HEK293T (cell line): Measurements from ENCODE around the gene GPATCH4.

Experiments
- CTCF ChIA-PET: fragments of 350-600 bp; formaldehyde crosslinking; extraction: SDS; loops from one replicate; lab custom pipeline; 2021; ENCODE audit warnings: antibody characterized with exemption, inconsistent platforms; lab: Yijun Ruan, JAX
- POLR2A ChIA-PET: fragments of 350-600 bp; formaldehyde crosslinking; extraction: SDS; loops from one replicate; lab custom pipeline; 2020; ENCODE audit warnings: antibody characterized with exemption, inconsistent platforms; lab: Yijun Ruan, JAX
- DNase-seq: peaks from one replicate; pipeline ENCODE4 v3.0.0; 2012; ENCODE audit warnings: mixed read lengths; ENCODE audit errors: extremely low spot score
- ARNT ChIP-seq: fragments of 450-650 bp; IDR thresholded peaks from 2 replicates; pipeline ENCODE4 v1.6.1; 2017; ENCODE audit warnings: mild to moderate bottlenecking
- BHLHE40 ChIP-seq: fragments of 450-650 bp; IDR thresholded peaks from 2 replicates; pipeline ENCODE4 v1.6.1; 2016; ENCODE audit warnings: mild to moderate bottlenecking, moderate library complexity, borderline replicate concordance
- CTBP1 ChIP-seq: fragments of 450-650 bp; IDR thresholded peaks from 2 replicates; pipeline ENCODE4 v1.6.1; 2016; ENCODE audit warnings: borderline replicate concordance
- ELF4 ChIP-seq: fragments of 450-650 bp; IDR thresholded peaks from 2 replicates; pipeline ENCODE4 v1.6.1; 2017; ENCODE audit warnings: antibody characterized with exemption
- FOXA1 ChIP-seq: fragments of 450-650 bp; IDR thresholded peaks from 2 replicates; pipeline ENCODE4 v1.6.1; 2016; ENCODE audit warnings: mild to moderate bottlenecking
- FOXK2 ChIP-seq: fragments of 450-650 bp; IDR thresholded peaks from 2 replicates; pipeline ENCODE4 v1.6.1; 2016; ENCODE audit warnings: mild to moderate bottlenecking
- FOXM1 ChIP-seq: fragments of 450-650 bp; IDR thresholded peaks from 2 replicates; pipeline ENCODE4 v1.6.1; 2017; ENCODE audit warnings: mild to moderate bottlenecking, borderline replicate concordance
- HDGF ChIP-seq: fragments of 450-650 bp; IDR thresholded peaks from 2 replicates; pipeline ENCODE4 v1.6.1; 2017; ENCODE audit warnings: antibody characterized with exemption, borderline replicate concordance
- L3MBTL2 ChIP-seq: fragments of 450-650 bp; conservative IDR thresholded peaks from 2 replicates; pipeline ENCODE4 v1.6.1; 2016; ENCODE audit warnings: mild to moderate bottlenecking
- LEF1 ChIP-seq: fragments of 450-650 bp; IDR thresholded peaks from 2 replicates; pipeline ENCODE4 v1.6.1; 2017; ENCODE audit warnings: mild to moderate bottlenecking, borderline replicate concordance
- NFRKB ChIP-seq: fragments of 450-650 bp; IDR thresholded peaks from 2 replicates; pipeline ENCODE4 v1.6.1; 2016; ENCODE audit warnings: mild to moderate bottlenecking, moderate library complexity
- SP1 ChIP-seq: fragments of 450-650 bp; IDR thresholded peaks from 2 replicates; pipeline ENCODE4 v1.6.1; 2017
- SUZ12 ChIP-seq: fragments of 450-650 bp; IDR thresholded peaks from 2 replicates; pipeline ENCODE4 v1.6.1; 2016; ENCODE audit warnings: mild to moderate bottlenecking
- TARDBP ChIP-seq: fragments of 450-650 bp; IDR thresholded peaks from 2 replicates; pipeline ENCODE4 v1.6.1; 2016
- ZNF384 ChIP-seq: fragments of 450-650 bp; IDR thresholded peaks from 2 replicates; pipeline ENCODE4 v1.6.1; 2016
- TF ChIP-seq, protein P1 (sequence below): fragments of 450-650 bp; IDR thresholded peaks from 2 replicates; pipeline ENCODE4 v1.6.1; 2016

Gene GPATCH4

DNA sequence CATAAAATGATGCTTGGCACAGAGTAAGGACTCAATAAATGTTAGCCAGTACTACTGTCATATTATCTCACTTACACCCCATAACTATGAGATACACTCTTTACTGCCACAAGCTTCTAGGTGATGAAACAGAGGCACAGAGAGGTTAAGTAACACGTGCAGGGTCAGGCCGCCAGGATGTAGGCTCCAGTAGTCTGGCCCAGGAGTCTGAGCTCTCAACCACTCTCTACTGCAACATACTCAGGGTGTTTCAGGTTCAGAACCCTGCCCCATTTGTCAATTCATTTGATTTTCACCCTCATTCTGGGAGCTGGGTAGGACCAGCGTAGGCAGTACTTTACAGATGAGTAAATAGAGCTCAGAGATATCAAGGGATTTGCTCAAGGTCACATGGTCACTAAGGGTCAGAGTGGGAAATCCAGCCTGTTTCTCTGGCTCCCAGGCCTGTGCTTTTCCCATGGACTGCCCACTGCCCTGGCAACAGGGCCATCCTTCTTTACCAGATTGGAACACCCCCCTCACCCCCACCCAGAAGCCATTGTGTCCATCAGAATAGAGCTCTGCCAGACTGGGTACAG lies 50.1 kb downstream of the GPATCH4 start:
- POLR2A ChIA-PET, result interaction anchor here (1.1 kb wide), 1 partner anchor 11 kb away, joined by 3 read pairs; no protein-coding TSS in a partner anchor
- TF ChIP-seq ZNF384 (no peak), BHLHE40 (no peak), LEF1 (no peak), FOXK2 (no peak), HDGF (no peak), TARDBP (no peak), NFRKB (no peak), CTBP1 (no peak)
- CTCF ChIA-PET, result interaction anchor here (0.6 to 0.9 kb wide), 2 partner anchors 63 to 71 kb away, joined by 3 read pairs; no protein-coding TSS in a partner anchor
- DNase-seq, result no peak

DNA sequence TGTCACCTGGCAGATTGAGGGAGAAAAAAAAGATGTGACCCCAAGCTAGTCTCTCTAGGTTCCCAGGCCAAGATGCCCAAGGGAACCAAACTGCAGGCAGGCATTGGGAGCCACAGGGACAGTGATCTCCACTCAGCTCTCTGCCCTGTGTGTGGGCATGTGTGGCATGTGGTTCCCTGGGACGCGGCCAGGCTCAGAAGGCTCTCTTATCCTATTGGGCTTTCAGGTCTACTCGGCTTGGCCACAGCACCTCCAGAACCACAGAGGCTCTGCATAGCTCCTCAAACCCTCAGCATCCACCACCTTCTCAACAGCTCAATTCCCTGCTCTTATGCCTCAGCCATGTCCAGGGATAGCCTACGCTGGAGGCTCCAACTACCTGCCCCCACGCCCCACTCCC lies 50.9 kb downstream of the GPATCH4 start:
- no peak for DNase-seq
- ChIA-PET CTCF (no interaction called here), POLR2A (interaction anchor here (1.1 kb wide), 1 partner anchor 12 kb away, joined by 3 read pairs; no protein-coding TSS in a partner anchor)
- TF ChIP-seq ARNT (no peak), FOXA1 (no peak), FOXK2 (no peak), TARDBP (no peak), FOXM1 (no peak)
- TF ChIP-seq, protein P1, sequence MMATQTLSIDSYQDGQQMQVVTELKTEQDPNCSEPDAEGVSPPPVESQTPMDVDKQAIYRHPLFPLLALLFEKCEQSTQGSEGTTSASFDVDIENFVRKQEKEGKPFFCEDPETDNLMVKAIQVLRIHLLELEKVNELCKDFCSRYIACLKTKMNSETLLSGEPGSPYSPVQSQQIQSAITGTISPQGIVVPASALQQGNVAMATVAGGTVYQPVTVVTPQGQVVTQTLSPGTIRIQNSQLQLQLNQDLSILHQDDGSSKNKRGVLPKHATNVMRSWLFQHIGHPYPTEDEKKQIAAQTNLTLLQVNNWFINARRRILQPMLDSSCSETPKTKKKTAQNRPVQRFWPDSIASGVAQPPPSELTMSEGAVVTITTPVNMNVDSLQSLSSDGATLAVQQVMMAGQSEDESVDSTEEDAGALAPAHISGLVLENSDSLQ, result no peak

DNA sequence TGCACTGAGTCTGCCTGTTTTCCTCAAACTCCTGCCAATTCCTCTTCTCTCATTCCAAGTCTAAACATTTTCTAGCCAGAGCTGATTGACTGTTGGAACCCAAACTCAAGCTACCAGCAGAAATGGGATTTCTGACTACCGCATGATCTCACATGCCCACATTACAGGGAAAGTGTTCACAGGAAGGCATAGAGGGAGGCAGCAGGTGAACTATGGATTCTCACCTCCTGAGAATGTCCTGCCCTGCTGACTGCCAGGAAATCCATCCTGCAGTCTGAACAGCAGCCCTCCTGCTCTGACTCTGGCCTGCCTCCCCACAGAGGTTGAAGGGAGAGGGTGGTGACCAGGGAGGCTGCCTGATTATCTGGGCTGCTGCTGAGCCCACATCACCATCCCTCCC lies 51.4 kb downstream of the GPATCH4 start:
- TF ChIP-seq ELF4 (no peak), LEF1 (no peak), FOXM1 (no peak), TARDBP (no peak), L3MBTL2 (no peak), FOXK2 (no peak), HDGF (no peak), ARNT (no peak), SUZ12 (no peak), BHLHE40 (no peak), ZNF384 (no peak), CTBP1 (no peak), FOXA1 (no peak), NFRKB (no peak)
- TF ChIP-seq, protein P1, result no peak
- ChIA-PET POLR2A (no interaction called here), CTCF (no interaction called here)
- no peak for DNase-seq

DNA sequence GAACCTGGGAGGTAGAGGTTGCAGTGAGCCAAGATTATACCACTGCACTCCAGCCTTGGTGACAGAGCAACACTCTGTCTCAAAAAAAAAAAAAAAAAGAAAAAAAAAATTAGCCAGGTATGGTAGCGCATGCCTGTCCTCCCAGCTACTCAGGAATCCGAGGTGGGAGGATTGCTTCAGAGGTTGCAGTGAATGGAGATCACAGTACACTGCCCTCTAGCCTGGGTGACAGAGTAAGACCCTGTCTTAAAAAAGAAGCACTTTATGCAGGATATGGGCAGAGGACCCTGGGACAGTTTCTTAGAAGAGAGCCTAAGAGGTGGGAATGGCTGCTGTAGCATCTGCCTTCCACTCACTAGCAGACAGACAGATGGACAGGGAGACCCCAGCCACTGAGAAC lies 51.9 kb downstream of the GPATCH4 start:
- TF ChIP-seq CTBP1, result no peak
- TF ChIP-seq TARDBP, result no peak
- TF ChIP-seq NFRKB, result no peak
- no peak for TF ChIP-seq FOXM1
- no peak for TF ChIP-seq LEF1
- TF ChIP-seq HDGF, result no peak
- TF ChIP-seq ARNT, result no peak
- no peak for TF ChIP-seq BHLHE40
- TF ChIP-seq SP1, result no peak
- TF ChIP-seq SUZ12, result no peak
- no peak for TF ChIP-seq ELF4
- TF ChIP-seq, protein P1, result no peak
- TF ChIP-seq L3MBTL2, result no peak
- TF ChIP-seq ZNF384, result no peak
- no peak for TF ChIP-seq FOXA1
- no peak for TF ChIP-seq FOXK2
- CTCF ChIA-PET, result no interaction called here
- POLR2A ChIA-PET, result interaction anchor here (1.7 kb wide), 1 partner anchor 42 kb away, joined by 4 read pairs; the partner anchor contains the start of gene NAXE
- DNase-seq, result no peak

DNA sequence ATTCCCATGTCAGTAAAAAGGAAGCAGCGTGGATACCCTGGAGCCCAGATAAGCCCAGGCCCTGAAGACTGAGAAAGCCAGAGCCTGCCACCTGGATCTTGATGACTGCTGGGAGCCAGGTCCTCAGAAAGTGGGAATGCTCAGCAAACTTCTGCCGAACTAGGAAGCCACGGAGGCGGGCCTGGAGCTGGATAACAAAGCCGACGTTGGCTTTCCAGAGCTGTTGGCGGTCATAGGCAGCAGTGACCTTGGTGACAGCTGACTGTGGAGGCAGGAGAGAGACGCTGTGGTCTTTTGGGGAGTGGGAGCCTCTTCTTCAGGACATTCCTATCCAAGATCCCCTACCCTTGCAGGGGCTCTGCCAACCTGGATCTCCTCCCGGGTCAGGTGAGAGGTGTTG lies 53.3 kb downstream of the GPATCH4 start:
- ChIA-PET CTCF (no interaction called here), POLR2A (interaction anchor here (1.7 kb wide), 1 partner anchor 43 kb away, joined by 4 read pairs; the partner anchor contains the start of gene NAXE)
- no peak for DNase-seq
- TF ChIP-seq SUZ12 (no peak), FOXK2 (no peak), ELF4 (no peak), FOXM1 (no peak), LEF1 (no peak), FOXA1 (no peak), HDGF (no peak), ZNF384 (no peak), NFRKB (no peak), SP1 (no peak), TARDBP (no peak), L3MBTL2 (no peak), BHLHE40 (no peak), CTBP1 (no peak), ARNT (no peak)
- TF ChIP-seq, protein P1, result no peak
